Measurements from ENCODE around the gene PRCC.
A peak's percentile ranks its signal among the peaks of the same experiment; 100 is the strongest.

Gene PRCC

GRCh38 chr1:156801409-156802121 lies 34.2 kb downstream of the PRCC start:
- H3K36me3 ChIP-seq: peaks cover 80% of the 10 kb centered on the region
- TF ChIP-seq CTCF (IDR thresholded peaks at IDR 0.05; ENCODE audit: low read depth, low read length): peak; percentile 73
- H3K27me3 ChIP-seq (ENCODE audit: insufficient read depth, low read depth, severe bottlenecking): no peaks in the 10 kb centered on the region
- no peaks in the 10 kb centered on the region for H3K9me3 ChIP-seq (ENCODE audit: severe bottlenecking)
- peak overlapping the region; percentile 96 for H3K27ac ChIP-seq
- H3K4me3 ChIP-seq (ENCODE audit: low read depth, low read length): no peak overlapping the region
- DNase-seq: peak; percentile 69

GRCh38 chr1:156802421-156802935 lies 35.1 kb downstream of the PRCC start:
- no peak for DNase-seq
- Histone ChIP-seq H3K27me3 (ENCODE audit: insufficient read depth, low read depth, severe bottlenecking) (no peaks in the 10 kb centered on the region), H3K9me3 (ENCODE audit: severe bottlenecking) (no peaks in the 10 kb centered on the region), H3K36me3 (peaks cover 78% of the 10 kb centered on the region), H3K4me3 (ENCODE audit: low read depth, low read length) (no peak overlapping the region), H3K27ac (peak overlapping the region; percentile 96)
- TF ChIP-seq CTCF (IDR thresholded peaks at IDR 0.05; ENCODE audit: low read depth, low read length): no peak

GRCh38 chr1:156803086-156803851 lies 35.9 kb downstream of the PRCC start:
- no peak for TF ChIP-seq CTCF (IDR thresholded peaks at IDR 0.05; ENCODE audit: low read depth, low read length)
- DNase-seq: peak; percentile 77
- H3K27me3 ChIP-seq (ENCODE audit: insufficient read depth, low read depth, severe bottlenecking): no peaks in the 10 kb centered on the region
- no peaks in the 10 kb centered on the region for H3K9me3 ChIP-seq (ENCODE audit: severe bottlenecking)
- H3K4me3 ChIP-seq (ENCODE audit: low read depth, low read length): no peak overlapping the region
- H3K36me3 ChIP-seq: peaks cover 78% of the 10 kb centered on the region
- H3K27ac ChIP-seq: peak overlapping the region; percentile 96

GRCh38 chr1:156804026-156804425 lies 36.7 kb downstream of the PRCC start:
- TF ChIP-seq CTCF (IDR thresholded peaks at IDR 0.05; ENCODE audit: low read depth, low read length): no peak
- peaks cover 78% of the 10 kb centered on the region for H3K36me3 ChIP-seq
- H3K9me3 ChIP-seq (ENCODE audit: severe bottlenecking): no peaks in the 10 kb centered on the region
- H3K4me3 ChIP-seq (ENCODE audit: low read depth, low read length): no peak overlapping the region
- DNase-seq: no peak
- H3K27ac ChIP-seq: peak overlapping the region; percentile 96
- no peaks in the 10 kb centered on the region for H3K27me3 ChIP-seq (ENCODE audit: insufficient read depth, low read depth, severe bottlenecking)

- Histone ChIP-seq H3K27me3 (ENCODE audit: insufficient read depth, low read depth, severe bottlenecking) (no peaks in the 10 kb centered on the region), H3K9me3 (ENCODE audit: severe bottlenecking) (no peaks in the 10 kb centered on the region), H3K4me3 (ENCODE audit: low read depth, low read length) (no peak overlapping the region), H3K27ac (peak overlapping the region; percentile 96), H3K36me3 (peaks cover 74% of the 10 kb centered on the region)
- TF ChIP-seq CTCF (IDR thresholded peaks at IDR 0.05; ENCODE audit: low read depth, low read length): no peak
- DNase-seq: peak; percentile 99
Observed at GRCh38 chr1:156804572-156805243, 37.4 kb downstream of the PRCC start.

All from WERI-Rb-1 (cell line).